Astrocyte (in vitro differentiated cells and primary cell): ENCODE results near the gene SLC25A21.

ENCODE experiments used
- CTCF ChIP-seq: IDR thresholded peaks from 2 replicates; pipeline ENCODE4 v1.5.1; 2011; ENCODE audit warnings: low read depth, mild to moderate bottlenecking, inconsistent platforms, low read length, moderate library complexity; ENCODE audit not compliant: insufficient read depth
- EZH2 ChIP-seq: IDR thresholded peaks from 2 replicates; pipeline ENCODE4 v1.6.1; 2012; ENCODE audit warnings: mild to moderate bottlenecking, low read length, inconsistent platforms; ENCODE audit not compliant: insufficient read depth

GRCh38 chr14:36857136-36857535, 315.3 kb downstream of the SLC25A21 start:
- no peak for TF ChIP-seq CTCF
- no peak for TF ChIP-seq EZH2
